Tibial nerve (tissue), 4 donors: Measurements from ENCODE around the gene ADAMTS17. TPM values are rescaled to one million over a fixed set of nuclear protein-coding genes. Genes with fewer than 3 reads are reported as not detected.

Experiments
- DNase-seq, 2 donors: peaks; one replicate each; pipeline ENCODE4 v3.0.0-alpha.2; 2019; ENCODE audit warnings: low spot score in 2 of 2
- H3K27ac ChIP-seq, 4 donors: fragments of 200-600 bp; sonication (generic) in 3 of 4; one replicate each; pipeline ENCODE4 v1.5.1; 2017 to 2019; ENCODE audit warnings: mild to moderate bottlenecking in 1 of 4
- H3K27me3 ChIP-seq, 2 donors: fragments of 200-600 bp; sonication (generic) in 1 of 2; one replicate each; pipeline versions ENCODE4 v1.5.1 to v1.6.0; 2017 to 2019
- H3K36me3 ChIP-seq, 3 donors: fragments of 200-600 bp; sonication (generic); one replicate each; pipeline ENCODE4 v1.5.1; 2018 to 2019
- H3K4me1 ChIP-seq, 4 donors: fragments of 200-600 bp; sonication (generic) in 3 of 4; one replicate each; pipeline ENCODE4 v1.5.1; 2017 to 2019
- H3K4me3 ChIP-seq, 4 donors: fragments of 200-600 bp; sonication (generic) in 3 of 4; one replicate each; pipeline ENCODE4 v1.5.1; 2017 to 2019; ENCODE audit warnings: mild to moderate bottlenecking in 1 of 4, moderate library complexity in 1 of 4
- H3K9me3 ChIP-seq, 4 donors: fragments of 200-600 bp; sonication (generic) in 3 of 4; one replicate each; pipeline ENCODE4 v1.5.1; 2017 to 2019
- EP300 ChIP-seq, 2 donors: sonication (generic); formaldehyde crosslinking; IDR thresholded peaks; one replicate each; pipeline ENCODE4 v1.6.1; 2017; ENCODE audit warnings: antibody characterized with exemption in 2 of 2, mild to moderate bottlenecking in 1 of 2
- POLR2A ChIP-seq, 2 donors: fragments of 450-650 bp; IDR thresholded peaks; one replicate each; pipeline ENCODE4 v1.6.1; 2017; ENCODE audit warnings: antibody characterized with exemption in 2 of 2, mild to moderate bottlenecking in 2 of 2, moderate library complexity in 2 of 2
- WGBS, 2 donors: methylation state at CpG; one replicate each; pipeline ENCODE4 v1.1.5; 2018; 5-methylcytosine and 5-hydroxymethylcytosine counted together
- total RNA-seq, 4 donors: library from RNA; depleted of rRNA; stranded (reverse); fragments of >200 nt; gene quantifications; one replicate each; pipeline ENCODE4 v1.1.0, GENCODE V29; 2016
- TF ChIP-seq, protein P1 (sequence below), 5 experiments: fragments of 200-600 bp in 3 of 5; fragments of 450-650 bp in 2 of 5; sonication (generic) in 3 of 5; IDR thresholded peaks; one replicate each; pipeline ENCODE4 v1.5.1; 2016 to 2019; ENCODE audit warnings: antibody characterized with exemption in 5 of 5, mild to moderate bottlenecking in 3 of 5, moderate library complexity in 2 of 5

The ADAMTS17 gene
- total RNA-seq, 4 donors from 2014 or later, result 0.66 to 5.5 (median 3.7) TPM

DNA sequence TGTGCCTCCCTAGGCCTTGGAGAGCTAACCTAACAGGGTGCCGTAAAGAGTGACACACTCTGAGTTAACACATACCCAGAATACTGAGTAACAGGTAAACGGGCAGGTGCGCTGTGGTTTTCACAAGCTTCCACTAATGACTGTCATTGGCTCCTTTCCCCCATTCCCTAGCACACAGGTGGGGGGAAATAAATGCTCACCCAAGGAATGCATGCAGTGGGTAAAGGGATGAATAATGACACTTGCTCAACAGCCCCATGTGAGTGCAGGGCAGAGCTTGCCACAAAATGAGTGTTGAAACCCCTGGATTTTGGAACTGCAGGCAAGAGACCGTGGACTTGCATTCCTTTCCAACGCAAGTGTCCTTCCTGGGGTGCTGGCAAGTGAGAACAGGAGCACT is 57.6 kb downstream of the ADAMTS17 start:
- Histone ChIP-seq H3K4me1 (peaks cover 0 to 7% (median 0%) of the 10 kb centered on the region in 4 donors), H3K9me3 (peaks cover 0 to 4% (median 0%) of the 10 kb centered on the region in 4 donors), H3K4me3 (no peak overlapping the region), H3K27me3 (no peaks in the 10 kb centered on the region), H3K27ac (no peak overlapping the region), H3K36me3 (no peaks in the 10 kb centered on the region)
- no peak for DNase-seq
- 80 to 82% methylated on average over 5 of the region's 5 CpGs for WGBS, 2 donors
- TF ChIP-seq EP300 (IDR thresholded peaks at IDR 0.05) (no peak), POLR2A (IDR thresholded peaks at IDR 0.05) (no peak)
- TF ChIP-seq, protein P1, sequence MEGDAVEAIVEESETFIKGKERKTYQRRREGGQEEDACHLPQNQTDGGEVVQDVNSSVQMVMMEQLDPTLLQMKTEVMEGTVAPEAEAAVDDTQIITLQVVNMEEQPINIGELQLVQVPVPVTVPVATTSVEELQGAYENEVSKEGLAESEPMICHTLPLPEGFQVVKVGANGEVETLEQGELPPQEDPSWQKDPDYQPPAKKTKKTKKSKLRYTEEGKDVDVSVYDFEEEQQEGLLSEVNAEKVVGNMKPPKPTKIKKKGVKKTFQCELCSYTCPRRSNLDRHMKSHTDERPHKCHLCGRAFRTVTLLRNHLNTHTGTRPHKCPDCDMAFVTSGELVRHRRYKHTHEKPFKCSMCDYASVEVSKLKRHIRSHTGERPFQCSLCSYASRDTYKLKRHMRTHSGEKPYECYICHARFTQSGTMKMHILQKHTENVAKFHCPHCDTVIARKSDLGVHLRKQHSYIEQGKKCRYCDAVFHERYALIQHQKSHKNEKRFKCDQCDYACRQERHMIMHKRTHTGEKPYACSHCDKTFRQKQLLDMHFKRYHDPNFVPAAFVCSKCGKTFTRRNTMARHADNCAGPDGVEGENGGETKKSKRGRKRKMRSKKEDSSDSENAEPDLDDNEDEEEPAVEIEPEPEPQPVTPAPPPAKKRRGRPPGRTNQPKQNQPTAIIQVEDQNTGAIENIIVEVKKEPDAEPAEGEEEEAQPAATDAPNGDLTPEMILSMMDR (IDR thresholded peaks at IDR 0.05), result no peak

DNA sequence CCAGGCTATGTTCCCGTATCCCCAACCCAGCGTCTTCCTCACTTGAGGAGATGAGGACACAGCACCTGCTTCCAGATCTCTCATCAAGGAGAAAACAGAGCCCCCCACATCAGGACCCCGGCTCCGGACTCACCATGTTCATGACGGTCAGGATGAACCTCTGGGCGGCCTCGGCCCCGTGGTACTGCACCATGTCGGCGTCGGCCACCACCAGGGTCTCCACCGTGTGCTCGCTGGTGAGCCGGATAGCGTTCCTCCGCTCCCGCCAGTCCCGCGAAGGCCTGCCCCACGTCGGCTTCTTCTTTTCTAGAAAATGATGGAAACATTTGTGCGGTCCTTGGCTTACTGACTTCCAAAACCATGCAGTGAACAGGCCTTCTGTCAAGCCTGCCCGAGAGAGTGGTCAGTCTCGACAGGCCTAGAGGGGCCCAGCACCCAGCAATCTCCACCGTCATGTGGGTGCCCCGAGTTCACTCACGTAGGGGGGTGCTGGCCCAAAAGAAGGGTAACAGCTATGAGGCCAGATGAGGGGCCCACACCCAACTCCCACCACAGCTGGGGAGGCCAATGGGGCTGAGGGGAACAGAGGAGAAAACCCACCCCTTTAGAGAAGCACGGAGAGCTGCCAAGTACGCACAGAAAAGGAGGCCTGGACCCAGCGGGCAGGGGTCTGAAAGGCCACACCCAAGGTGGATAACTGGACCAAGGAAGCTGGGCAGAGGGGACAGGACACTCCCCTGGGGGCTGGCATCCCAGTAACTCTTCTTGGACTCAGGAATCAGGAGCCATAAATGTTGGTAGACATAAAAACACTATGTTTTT is 60.5 kb downstream of the ADAMTS17 start:
- Histone ChIP-seq H3K4me3 (no peak overlapping the region), H3K4me1 (peaks cover 0 to 7% (median 0%) of the 10 kb centered on the region in 4 donors), H3K36me3 (no peaks in the 10 kb centered on the region), H3K27me3 (no peaks in the 10 kb centered on the region), H3K27ac (no peak overlapping the region), H3K9me3 (no peaks in the 10 kb centered on the region)
- no peak for TF ChIP-seq POLR2A (IDR thresholded peaks at IDR 0.05)
- no peak for TF ChIP-seq EP300 (IDR thresholded peaks at IDR 0.05)
- TF ChIP-seq, protein P1 (IDR thresholded peaks at IDR 0.05), result no peak
- 89 to 95% methylated on average over 30 of the region's 30 CpGs for WGBS, 2 donors
- no peak for DNase-seq

DNA sequence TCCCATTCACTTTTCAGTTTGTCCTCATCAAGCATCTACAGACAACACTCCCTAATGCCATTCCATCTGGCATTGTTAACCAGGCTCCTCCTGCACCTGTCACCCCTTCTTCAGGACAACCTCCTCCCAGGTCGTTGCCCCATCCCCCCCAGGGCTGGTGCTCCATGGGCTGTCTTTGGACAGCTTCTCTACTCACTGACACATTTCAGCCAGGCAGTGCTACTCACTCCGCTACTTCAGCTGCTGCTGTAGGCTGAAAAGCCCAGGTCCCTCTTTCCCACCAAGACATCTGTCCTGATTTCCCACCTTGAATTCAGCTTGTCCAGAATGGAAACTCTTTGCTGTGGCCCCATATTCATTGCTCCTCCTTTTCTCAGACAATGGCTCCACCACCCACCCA is 61.9 kb downstream of the ADAMTS17 start:
- no peak for TF ChIP-seq POLR2A (IDR thresholded peaks at IDR 0.05)
- TF ChIP-seq, protein P1 (IDR thresholded peaks at IDR 0.05), result no peak
- no peak for TF ChIP-seq EP300 (IDR thresholded peaks at IDR 0.05)
- H3K27me3 ChIP-seq, result no peaks in the 10 kb centered on the region
- H3K9me3 ChIP-seq, result no peaks in the 10 kb centered on the region
- 59 to 67% methylated on average over 2 of the region's 2 CpGs for WGBS, 2 donors
- peaks cover 0 to 6% (median 0%) of the 10 kb centered on the region in 4 donors for H3K4me1 ChIP-seq
- H3K27ac ChIP-seq, result no peak overlapping the region
- no peaks in the 10 kb centered on the region for H3K36me3 ChIP-seq
- no peak overlapping the region for H3K4me3 ChIP-seq
- DNase-seq, result no peak

DNA sequence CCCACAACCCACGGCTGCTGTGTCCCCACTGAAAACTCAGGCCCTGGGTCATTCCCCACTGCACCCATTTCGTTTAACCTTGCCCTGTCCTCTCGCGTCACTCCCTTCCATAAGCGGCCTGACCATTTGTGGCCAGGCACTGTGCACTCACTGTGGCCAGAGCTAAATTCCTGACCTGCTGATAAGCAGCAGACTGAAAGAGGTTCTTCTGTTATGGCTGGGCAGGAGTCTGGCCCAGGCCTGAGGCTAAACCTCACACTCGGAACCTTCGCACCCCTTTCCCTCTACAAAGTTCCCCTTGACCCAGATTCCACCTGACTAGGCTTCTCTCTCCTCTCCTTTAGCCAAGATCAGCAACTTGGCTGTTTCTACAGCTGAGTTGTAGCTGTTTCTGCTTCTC is 62.3 kb downstream of the ADAMTS17 start:
- H3K9me3 ChIP-seq, result peaks cover 0 to 2% (median under 1%) of the 10 kb centered on the region in 4 donors
- peaks cover 0 to 2% (median 0%) of the 10 kb centered on the region in 4 donors for H3K4me1 ChIP-seq
- no peaks in the 10 kb centered on the region for H3K36me3 ChIP-seq
- DNase-seq, result no peak
- H3K4me3 ChIP-seq, result no peak overlapping the region
- no peak overlapping the region for H3K27ac ChIP-seq
- no peaks in the 10 kb centered on the region for H3K27me3 ChIP-seq
- whole genome bisulfite sequencing, 2 donors, result 70 to 89% methylated on average over 7 of the region's 7 CpGs
- no peak for TF ChIP-seq POLR2A (IDR thresholded peaks at IDR 0.05)
- TF ChIP-seq, protein P1 (IDR thresholded peaks at IDR 0.05), result no peak
- no peak for TF ChIP-seq EP300 (IDR thresholded peaks at IDR 0.05)

DNA sequence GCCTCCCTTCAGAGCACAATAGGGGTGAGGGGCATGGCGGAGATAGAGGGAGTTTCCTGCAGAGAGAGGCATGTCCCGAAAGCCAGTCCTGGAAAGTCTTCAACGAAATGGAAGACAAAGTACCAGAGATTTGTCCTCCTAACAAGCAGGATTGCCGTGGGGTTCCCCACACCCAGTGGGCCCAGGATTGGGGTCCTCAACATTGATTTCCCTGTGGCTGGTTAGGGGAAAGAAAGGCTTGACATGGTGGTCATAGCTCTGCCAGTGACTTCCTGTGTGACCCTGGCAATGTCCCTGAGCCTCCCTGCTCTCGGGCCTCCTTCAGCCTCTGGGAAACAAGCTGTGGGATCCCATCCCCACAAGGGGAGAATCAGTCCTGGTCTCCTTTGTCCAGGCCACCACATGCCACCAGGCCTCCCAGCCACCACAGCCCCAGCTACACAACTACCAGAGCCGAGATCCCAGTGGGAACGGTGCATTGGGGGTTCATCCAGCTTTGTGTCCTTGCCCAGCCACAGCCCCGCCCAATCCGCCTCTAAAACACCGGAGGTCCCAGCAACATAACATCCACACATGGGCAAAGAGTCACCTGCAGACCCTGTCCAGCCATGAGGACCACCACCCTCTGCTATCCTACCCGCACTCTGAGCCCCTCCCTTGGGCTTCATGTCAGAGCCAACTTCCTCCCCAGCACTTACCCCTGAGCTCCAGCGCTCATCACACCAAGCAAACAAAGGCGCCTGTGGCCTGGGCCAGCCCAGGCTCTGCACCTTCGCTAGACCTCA is 63.0 kb downstream of the ADAMTS17 start:
- no peak overlapping the region for H3K27ac ChIP-seq
- H3K9me3 ChIP-seq, result peaks cover 0 to 7% (median 3%) of the 10 kb centered on the region in 4 donors
- no peak for TF ChIP-seq POLR2A (IDR thresholded peaks at IDR 0.05)
- TF ChIP-seq, protein P1 (IDR thresholded peaks at IDR 0.05), result no peak
- TF ChIP-seq EP300 (IDR thresholded peaks at IDR 0.05), result no peak
- WGBS, 2 donors, result 76 to 83% methylated on average over 13 to 14 of the region's 14 CpGs
- H3K4me1 ChIP-seq, result no peaks in the 10 kb centered on the region
- no peak for DNase-seq
- H3K27me3 ChIP-seq, result no peaks in the 10 kb centered on the region
- no peak overlapping the region for H3K4me3 ChIP-seq
- no peaks in the 10 kb centered on the region for H3K36me3 ChIP-seq
